Activated CD4-positive, alpha-beta T cell treated with anti-CD3 and anti-CD28 coated beads, Interleukin-10, Interleukin-2, amounts not matched to agents 100 ng/mL and 50 ng/mL, durations not matched to agents 16 hours and 8 hours (primary cell): ENCODE data around the gene MRPS27.
"Not testable (repeated sequence)": the region's sequence is repeated elsewhere in the genome, so short reads cannot be mapped to it uniquely, and the experiment has no call there.

Experiments used
- DNase-seq: peaks from one replicate; pipeline ENCODE4 v3.0.0-alpha.2; 2020

Gene MRPS27

GRCh38 chr5:72325566-72326305, 5.7 kb upstream of the MRPS27 start:
- no peak for DNase-seq

- DNase-seq = no peak
Observed at GRCh38 chr5:72324189-72324825, 4.3 kb upstream of the MRPS27 start.

GRCh38 chr5:72319435-72319975, 535 bp downstream of the MRPS27 start:
- peak; percentile 45 for DNase-seq

- DNase-seq = no peak
Observed at GRCh38 chr5:72314571-72315172, 5.4 kb downstream of the MRPS27 start.

GRCh38 chr5:72313141-72313540, 6.9 kb downstream of the MRPS27 start:
- DNase-seq = no peak

- peak; percentile 2 for DNase-seq
Observed at GRCh38 chr5:72308853-72309191, 11.2 kb downstream of the MRPS27 start.

GRCh38 chr5:72307968-72308852, 11.8 kb downstream of the MRPS27 start:
- DNase-seq = peak; percentile 98

- no peak for DNase-seq
Observed at GRCh38 chr5:72307573-72307967, 12.5 kb downstream of the MRPS27 start.

GRCh38 chr5:72305194-72306142, 14.6 kb downstream of the MRPS27 start:
- DNase-seq = no peak

- no peak for DNase-seq
Observed at GRCh38 chr5:72302171-72302570, 17.9 kb downstream of the MRPS27 start.

- DNase-seq = no peak
Observed at GRCh38 chr5:72301557-72301956, 18.5 kb downstream of the MRPS27 start.

- no peak for DNase-seq
Observed at GRCh38 chr5:72300590-72301339, 19.3 kb downstream of the MRPS27 start.

- DNase-seq = no peak
Observed at GRCh38 chr5:72298711-72299110, 21.3 kb downstream of the MRPS27 start.

GRCh38 chr5:72298136-72298535, 21.9 kb downstream of the MRPS27 start:
- DNase-seq = not testable (repeated sequence)

GRCh38 chr5:72296256-72296655, 23.8 kb downstream of the MRPS27 start:
- no peak for DNase-seq

- no peak for DNase-seq
Observed at GRCh38 chr5:72295539-72295938, 24.5 kb downstream of the MRPS27 start.

GRCh38 chr5:72294473-72294872, 25.6 kb downstream of the MRPS27 start:
- DNase-seq = no peak

- no peak for DNase-seq
Observed at GRCh38 chr5:72293495-72294055, 26.5 kb downstream of the MRPS27 start.

- no peak for DNase-seq
Observed at GRCh38 chr5:72292411-72292810, 27.6 kb downstream of the MRPS27 start.

- DNase-seq = no peak
Observed at GRCh38 chr5:72291601-72292000, 28.4 kb downstream of the MRPS27 start.
